Measurements from ENCODE around the gene TXNRD3. TPM values are rescaled to one million over a fixed set of nuclear protein-coding genes. Genes with fewer than 3 reads are reported as not detected.

The TXNRD3 gene
- total RNA-seq, 6 experiments from 2014 or later: 7.3 to 10.4 (median 7.9) TPM

DNA sequence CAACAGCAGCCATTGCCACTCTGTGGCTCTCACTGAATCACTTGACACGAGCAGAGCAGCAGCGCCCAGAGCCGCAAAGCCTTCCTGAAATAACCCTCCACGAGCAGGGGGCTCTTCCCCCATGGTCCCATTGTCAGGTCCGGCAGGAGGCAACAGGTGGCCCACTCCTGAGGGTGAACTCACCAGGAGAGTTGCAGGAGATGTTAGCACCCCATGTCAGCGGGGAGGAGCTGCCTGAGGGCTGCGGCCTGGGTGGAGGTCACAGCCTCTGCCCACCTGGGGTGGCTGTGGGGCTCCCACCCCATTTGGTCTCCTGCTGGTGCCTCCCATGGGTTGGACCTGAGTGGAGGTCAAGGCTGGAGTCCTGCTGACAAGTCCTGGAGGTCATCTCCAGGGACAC lies 83.8 kb downstream of the TXNRD3 start:
- Histone ChIP-seq H3K4me1 (no peaks in the 10 kb centered on the region), H3K27me3 (no peaks in the 10 kb centered on the region), H3K9me3 (no peaks in the 10 kb centered on the region), H3K4me3 (no peak overlapping the region), H3K36me3 (no peaks in the 10 kb centered on the region), H3K27ac (no peak overlapping the region)
- ATAC-seq (no peak), DNase-seq (no peak)
- intact Hi-C loops (cut with DNase I): no loop called here
- WGBS (ENCODE audit: insufficient coverage, low coverage, low lambda C conversion rate, missing lambda C conversion rate): 93% methylated on average over 3 of the region's 7 CpGs
- TF ChIP-seq POLR2A (IDR thresholded peaks at IDR 0.05): no peak
- TF ChIP-seq, protein P1, sequence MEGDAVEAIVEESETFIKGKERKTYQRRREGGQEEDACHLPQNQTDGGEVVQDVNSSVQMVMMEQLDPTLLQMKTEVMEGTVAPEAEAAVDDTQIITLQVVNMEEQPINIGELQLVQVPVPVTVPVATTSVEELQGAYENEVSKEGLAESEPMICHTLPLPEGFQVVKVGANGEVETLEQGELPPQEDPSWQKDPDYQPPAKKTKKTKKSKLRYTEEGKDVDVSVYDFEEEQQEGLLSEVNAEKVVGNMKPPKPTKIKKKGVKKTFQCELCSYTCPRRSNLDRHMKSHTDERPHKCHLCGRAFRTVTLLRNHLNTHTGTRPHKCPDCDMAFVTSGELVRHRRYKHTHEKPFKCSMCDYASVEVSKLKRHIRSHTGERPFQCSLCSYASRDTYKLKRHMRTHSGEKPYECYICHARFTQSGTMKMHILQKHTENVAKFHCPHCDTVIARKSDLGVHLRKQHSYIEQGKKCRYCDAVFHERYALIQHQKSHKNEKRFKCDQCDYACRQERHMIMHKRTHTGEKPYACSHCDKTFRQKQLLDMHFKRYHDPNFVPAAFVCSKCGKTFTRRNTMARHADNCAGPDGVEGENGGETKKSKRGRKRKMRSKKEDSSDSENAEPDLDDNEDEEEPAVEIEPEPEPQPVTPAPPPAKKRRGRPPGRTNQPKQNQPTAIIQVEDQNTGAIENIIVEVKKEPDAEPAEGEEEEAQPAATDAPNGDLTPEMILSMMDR (IDR thresholded peaks at IDR 0.05): no peak

DNA sequence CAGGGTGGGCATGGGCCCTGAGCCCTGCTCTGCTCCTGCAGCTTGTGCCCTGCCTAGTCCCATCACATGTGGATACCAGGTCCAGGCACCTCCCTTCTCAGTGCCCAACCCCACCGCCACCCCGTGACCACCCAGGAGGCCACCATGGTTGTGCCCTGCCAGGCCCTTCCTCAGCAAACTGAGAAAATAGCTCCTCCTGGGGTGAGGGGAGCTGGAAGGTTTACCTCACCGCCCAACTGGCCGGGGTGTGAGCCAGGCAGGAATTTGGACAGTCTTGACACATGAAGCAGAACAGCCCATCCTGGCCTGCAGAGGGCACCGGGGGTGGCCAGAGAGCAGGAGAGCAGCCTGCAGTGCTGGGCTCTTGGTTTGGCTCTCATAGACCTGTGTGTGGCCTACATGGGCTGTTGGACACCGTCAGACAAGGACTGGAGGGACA lies 84.8 kb downstream of the TXNRD3 start:
- H3K27ac ChIP-seq: no peak overlapping the region
- intact Hi-C loops (cut with DNase I): no loop called here
- no peaks in the 10 kb centered on the region for H3K4me1 ChIP-seq
- no peaks in the 10 kb centered on the region for H3K36me3 ChIP-seq
- 60% methylated on average over 3 of the region's 6 CpGs for whole genome bisulfite sequencing (ENCODE audit: insufficient coverage, low coverage, low lambda C conversion rate, missing lambda C conversion rate)
- H3K27me3 ChIP-seq: no peaks in the 10 kb centered on the region
- ATAC-seq: peak; percentile 14 to 31 (median 22)
- no peaks in the 10 kb centered on the region for H3K9me3 ChIP-seq
- DNase-seq: peak in 1 of 3 donors; percentile 39
- no peak overlapping the region for H3K4me3 ChIP-seq
- TF ChIP-seq, protein P1 (IDR thresholded peaks at IDR 0.05): no peak
- no peak for TF ChIP-seq POLR2A (IDR thresholded peaks at IDR 0.05)

DNA sequence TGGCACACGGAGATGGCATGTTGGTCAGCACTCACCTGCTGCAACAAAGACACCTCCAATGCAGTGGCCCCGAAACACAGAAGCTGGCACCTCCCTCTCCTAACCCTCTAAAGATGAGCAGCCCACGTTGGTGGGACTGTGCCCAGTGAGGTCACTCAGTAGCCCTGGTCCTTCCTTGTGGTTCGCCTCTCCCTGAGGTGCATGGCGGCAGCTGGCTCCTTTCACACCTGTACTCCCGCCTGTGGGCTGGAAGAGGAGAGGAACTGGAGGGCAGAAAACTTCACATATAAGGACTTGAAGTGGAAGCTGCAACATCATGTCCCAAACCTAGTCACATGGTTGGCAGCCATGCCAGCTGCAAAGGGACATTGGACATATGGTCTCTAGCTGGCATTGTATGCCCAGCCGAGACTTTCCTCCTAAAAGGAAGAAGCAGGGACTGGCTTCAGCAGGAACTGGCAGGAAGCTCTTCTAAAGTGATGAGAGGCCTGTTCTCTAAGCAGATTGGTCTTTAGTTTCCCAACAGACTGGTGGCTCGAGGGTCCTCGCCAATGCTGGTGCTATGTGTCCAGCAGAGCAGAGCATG lies 85.4 kb downstream of the TXNRD3 start:
- DNase-seq (no peak), ATAC-seq (no peak)
- intact Hi-C loops (cut with DNase I): no loop called here
- TF ChIP-seq, protein P1 (IDR thresholded peaks at IDR 0.05): no peak
- TF ChIP-seq POLR2A (IDR thresholded peaks at IDR 0.05): no peak
- no peak overlapping the region for H3K27ac ChIP-seq
- no peaks in the 10 kb centered on the region for H3K9me3 ChIP-seq
- no peak overlapping the region for H3K4me3 ChIP-seq
- no peaks in the 10 kb centered on the region for H3K4me1 ChIP-seq
- no peaks in the 10 kb centered on the region for H3K36me3 ChIP-seq
- no peaks in the 10 kb centered on the region for H3K27me3 ChIP-seq
- WGBS (ENCODE audit: insufficient coverage, low coverage, low lambda C conversion rate, missing lambda C conversion rate): no CpG with 5 or more reads among the region's 9 CpGs

DNA sequence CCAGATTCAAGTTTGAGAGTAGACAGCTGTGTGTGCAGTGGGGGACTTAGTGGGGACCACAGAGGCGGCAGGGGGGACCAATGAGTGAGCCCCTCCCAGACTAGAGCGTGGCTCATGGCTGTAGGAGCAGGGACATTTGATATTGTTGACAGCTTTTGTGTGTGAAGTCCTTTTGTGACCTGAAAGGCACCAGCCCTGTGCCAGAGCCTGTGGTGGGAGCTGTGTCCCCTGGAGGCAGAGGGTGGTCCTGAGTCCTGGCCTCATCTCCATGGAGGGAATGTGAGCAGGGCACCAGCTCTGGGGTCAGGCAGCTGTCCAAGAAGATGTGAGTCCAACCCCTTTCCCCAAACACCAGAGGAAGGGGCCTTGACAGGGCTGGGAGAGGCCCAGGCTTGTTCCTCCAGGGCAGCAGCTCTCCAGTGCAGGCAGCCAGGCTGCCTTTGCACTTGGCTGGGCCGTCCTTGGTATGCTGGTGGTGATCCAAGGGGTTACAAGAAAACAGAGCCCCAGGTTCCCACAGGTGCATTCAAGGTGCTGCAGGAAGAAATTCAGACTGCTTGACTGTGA lies 86.1 kb downstream of the TXNRD3 start:
- no peaks in the 10 kb centered on the region for H3K4me1 ChIP-seq
- no peaks in the 10 kb centered on the region for H3K9me3 ChIP-seq
- 60% methylated on average over 1 of the region's 3 CpGs for WGBS (ENCODE audit: insufficient coverage, low coverage, low lambda C conversion rate, missing lambda C conversion rate)
- no peak for ATAC-seq
- intact Hi-C loops (cut with DNase I): no loop called here
- H3K27me3 ChIP-seq: no peaks in the 10 kb centered on the region
- no peak for DNase-seq
- TF ChIP-seq, protein P1 (IDR thresholded peaks at IDR 0.05): no peak
- TF ChIP-seq POLR2A (IDR thresholded peaks at IDR 0.05): no peak
- H3K36me3 ChIP-seq: no peaks in the 10 kb centered on the region
- no peak overlapping the region for H3K27ac ChIP-seq
- no peak overlapping the region for H3K4me3 ChIP-seq

Data from right lobe of liver (tissue), 6 donors.